DND-41 (cell line): ENCODE results near the gene HTR3B.

Experiments used
- EZH2 ChIP-seq: IDR thresholded peaks from 3 replicates; pipeline ENCODE4 v1.6.1; 2012; ENCODE audit warnings: borderline replicate concordance, low read depth, mild to moderate bottlenecking, moderate library complexity, low read length, inconsistent platforms; ENCODE audit not compliant: severe bottlenecking
- TF ChIP-seq, protein P1 (sequence below): IDR thresholded peaks from 2 replicates; pipeline ENCODE4 v1.5.1; 2012; ENCODE audit warnings: borderline replicate concordance, low read length, moderate library complexity, mild to moderate bottlenecking; ENCODE audit not compliant: poor library complexity, severe bottlenecking; ENCODE audit errors: extremely low read depth

DNA sequence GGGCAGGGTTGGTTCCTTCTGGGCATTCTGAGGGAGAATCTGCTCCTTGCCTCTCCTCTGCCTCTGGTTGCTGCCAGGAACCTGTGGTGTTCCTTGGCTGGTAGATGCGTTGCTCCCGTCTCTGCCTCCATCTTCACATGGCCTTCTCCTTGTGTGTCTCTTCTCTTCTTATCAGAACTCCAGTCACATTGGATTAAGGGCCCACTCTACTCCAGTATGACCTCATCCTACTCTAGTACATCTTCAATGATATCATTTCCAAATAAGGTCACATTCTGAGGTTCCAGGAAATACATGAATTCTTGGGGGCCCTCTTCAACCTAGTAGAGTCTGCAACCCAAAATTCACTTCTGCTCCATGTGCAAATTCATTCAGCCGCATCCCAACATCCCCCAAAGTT, 33.3 kb downstream of the HTR3B start:
- TF ChIP-seq, protein P1, sequence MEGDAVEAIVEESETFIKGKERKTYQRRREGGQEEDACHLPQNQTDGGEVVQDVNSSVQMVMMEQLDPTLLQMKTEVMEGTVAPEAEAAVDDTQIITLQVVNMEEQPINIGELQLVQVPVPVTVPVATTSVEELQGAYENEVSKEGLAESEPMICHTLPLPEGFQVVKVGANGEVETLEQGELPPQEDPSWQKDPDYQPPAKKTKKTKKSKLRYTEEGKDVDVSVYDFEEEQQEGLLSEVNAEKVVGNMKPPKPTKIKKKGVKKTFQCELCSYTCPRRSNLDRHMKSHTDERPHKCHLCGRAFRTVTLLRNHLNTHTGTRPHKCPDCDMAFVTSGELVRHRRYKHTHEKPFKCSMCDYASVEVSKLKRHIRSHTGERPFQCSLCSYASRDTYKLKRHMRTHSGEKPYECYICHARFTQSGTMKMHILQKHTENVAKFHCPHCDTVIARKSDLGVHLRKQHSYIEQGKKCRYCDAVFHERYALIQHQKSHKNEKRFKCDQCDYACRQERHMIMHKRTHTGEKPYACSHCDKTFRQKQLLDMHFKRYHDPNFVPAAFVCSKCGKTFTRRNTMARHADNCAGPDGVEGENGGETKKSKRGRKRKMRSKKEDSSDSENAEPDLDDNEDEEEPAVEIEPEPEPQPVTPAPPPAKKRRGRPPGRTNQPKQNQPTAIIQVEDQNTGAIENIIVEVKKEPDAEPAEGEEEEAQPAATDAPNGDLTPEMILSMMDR = no peak
- TF ChIP-seq EZH2 = no peak
